ENCODE measurements around the gene MFN2. TPM values are rescaled to one million over a fixed set of nuclear protein-coding genes. Genes with fewer than 3 reads are reported as not detected.

Gene MFN2
- total RNA-seq (10 to 100 TPM; 46.6 to 68.0 (median 53.6) TPM), polyA plus RNA-seq (10 to 100 TPM; 31.2 to 41.9 (median 37.4) TPM)
- long read RNA-seq, donor 1, full-length matches to known transcripts, result 1 of 1 reads
- long read RNA-seq, donor 1, partial matches to known transcripts, result 0 of 1 reads
- long read RNA-seq, donor 1, other reads (novel, unspliced or antisense), result 0 of 1 reads
- long read RNA-seq, donor 2, full-length matches to known transcripts, result 3 of 3 reads
- long read RNA-seq, donor 2, partial matches to known transcripts, result 0 of 3 reads
- long read RNA-seq, donor 2, other reads (novel, unspliced or antisense), result 0 of 3 reads
- long read RNA-seq, donor 3, full-length matches to known transcripts, result 2 of 2 reads
- long read RNA-seq, donor 3, partial matches to known transcripts, result 0 of 2 reads
- long read RNA-seq, donor 3, other reads (novel, unspliced or antisense), result 0 of 2 reads
- long read RNA-seq, donor 4, partial matches to known transcripts, result 5 of 5 reads
- long read RNA-seq, donor 4, other reads (novel, unspliced or antisense), result 0 of 5 reads
- long read RNA-seq, donor 5, full-length matches to known transcripts, result 3 of 42 reads
- long read RNA-seq, donor 5, partial matches to known transcripts, result 39 of 42 reads
- long read RNA-seq, donor 5, other reads (novel, unspliced or antisense), result 0 of 42 reads
- long read RNA-seq, donor 6, result 0 reads
- long read RNA-seq, donor 7, full-length matches to known transcripts, result 2 of 2 reads
- long read RNA-seq, donor 7, partial matches to known transcripts, result 0 of 2 reads
- long read RNA-seq, donor 7, other reads (novel, unspliced or antisense), result 0 of 2 reads
- long read RNA-seq, donor 8, full-length matches to known transcripts, result 2 of 42 reads
- long read RNA-seq, donor 8, partial matches to known transcripts, result 40 of 42 reads
- long read RNA-seq, donor 8, other reads (novel, unspliced or antisense), result 0 of 42 reads
- long read RNA-seq, donor 9, result 0 reads
- long read RNA-seq, donor 10, result 0 reads

DNA sequence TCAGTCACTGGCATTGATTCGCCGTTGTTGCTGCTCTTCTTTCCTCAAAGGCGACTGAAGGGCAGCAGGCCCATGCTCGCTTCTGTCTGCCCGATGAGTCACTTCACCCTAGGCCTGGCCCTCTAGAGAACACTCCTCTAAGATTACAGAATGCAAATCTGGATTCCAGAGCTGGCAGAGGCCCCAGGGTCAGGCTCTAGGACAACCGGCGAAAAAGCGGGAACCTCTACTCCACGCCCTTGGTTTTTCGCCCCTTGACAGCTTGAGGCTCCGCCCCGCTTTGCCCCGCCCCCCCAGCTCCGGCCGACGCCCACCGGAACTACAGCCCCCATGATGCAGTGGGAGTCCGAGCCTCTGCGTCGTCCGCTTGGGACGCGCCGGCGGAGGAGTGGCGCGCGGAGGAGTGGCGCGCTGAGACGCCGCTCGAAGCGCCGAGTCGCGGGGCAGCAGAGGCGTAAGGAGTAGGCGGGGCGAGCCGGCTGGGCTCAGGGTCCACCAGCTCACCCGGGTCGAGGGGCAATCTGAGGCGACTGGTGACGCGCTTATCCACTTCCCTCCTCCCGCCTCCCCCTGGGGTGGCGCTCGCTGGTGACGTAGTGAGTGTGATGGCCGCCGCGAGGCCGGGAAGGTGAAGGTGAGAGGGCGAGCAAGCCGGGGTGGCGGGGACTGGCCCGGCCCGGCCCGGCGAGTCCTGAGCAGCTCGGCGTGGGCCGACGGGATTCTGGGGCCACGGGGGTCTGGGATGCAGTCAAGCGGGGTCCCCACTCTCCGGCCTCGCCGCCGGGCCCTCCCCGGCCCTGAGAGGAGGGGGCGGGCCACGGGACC lies at the start of gene MFN2:
Gene MFN2, plus strand, starts transcription at position 594 of the 825 bp plus-strand sequence. CDS start 8,725 bp downstream, outside the sequence.
- H3K36me3 ChIP-seq, result peaks cover 18 to 49% (median 41%) of the 10 kb centered on the region in 4 donors
- no peaks in the 10 kb centered on the region for H3K9me3 ChIP-seq
- H3K4me1 ChIP-seq, result peaks cover 50 to 61% (median 57%) of the 10 kb centered on the region in 4 donors
- WGBS, 5 donors, result 0 to 1% (median 1%) methylated on average over 8 to 74 of the region's 74 CpGs
- H3K27ac ChIP-seq, result peak within 1 kb of the TSS; percentile 81 to 100 (median 96)
- intact Hi-C loops (cut with DNase I; ENCODE audit: low total_unique reads), result loop anchor here (10.0 kb wide), 1 partner anchor 65 kb away; no protein-coding TSS in a partner anchor
- peak; percentile 95 to 99 for DNase-seq
- H3K4me3 ChIP-seq, result peak within 1 kb of the TSS; percentile 80 to 100 (median 96)
- H3K27me3 ChIP-seq, result no peaks in the 10 kb centered on the region
- TF ChIP-seq, protein P1, sequence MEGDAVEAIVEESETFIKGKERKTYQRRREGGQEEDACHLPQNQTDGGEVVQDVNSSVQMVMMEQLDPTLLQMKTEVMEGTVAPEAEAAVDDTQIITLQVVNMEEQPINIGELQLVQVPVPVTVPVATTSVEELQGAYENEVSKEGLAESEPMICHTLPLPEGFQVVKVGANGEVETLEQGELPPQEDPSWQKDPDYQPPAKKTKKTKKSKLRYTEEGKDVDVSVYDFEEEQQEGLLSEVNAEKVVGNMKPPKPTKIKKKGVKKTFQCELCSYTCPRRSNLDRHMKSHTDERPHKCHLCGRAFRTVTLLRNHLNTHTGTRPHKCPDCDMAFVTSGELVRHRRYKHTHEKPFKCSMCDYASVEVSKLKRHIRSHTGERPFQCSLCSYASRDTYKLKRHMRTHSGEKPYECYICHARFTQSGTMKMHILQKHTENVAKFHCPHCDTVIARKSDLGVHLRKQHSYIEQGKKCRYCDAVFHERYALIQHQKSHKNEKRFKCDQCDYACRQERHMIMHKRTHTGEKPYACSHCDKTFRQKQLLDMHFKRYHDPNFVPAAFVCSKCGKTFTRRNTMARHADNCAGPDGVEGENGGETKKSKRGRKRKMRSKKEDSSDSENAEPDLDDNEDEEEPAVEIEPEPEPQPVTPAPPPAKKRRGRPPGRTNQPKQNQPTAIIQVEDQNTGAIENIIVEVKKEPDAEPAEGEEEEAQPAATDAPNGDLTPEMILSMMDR (IDR thresholded peaks at IDR 0.05), result no peak
- TF ChIP-seq POLR2AphosphoS5 (IDR thresholded peaks at IDR 0.05) (peak; percentile 62 to 93 (median 92)), EP300 (IDR thresholded peaks at IDR 0.05) (peak; percentile 50)

DNA sequence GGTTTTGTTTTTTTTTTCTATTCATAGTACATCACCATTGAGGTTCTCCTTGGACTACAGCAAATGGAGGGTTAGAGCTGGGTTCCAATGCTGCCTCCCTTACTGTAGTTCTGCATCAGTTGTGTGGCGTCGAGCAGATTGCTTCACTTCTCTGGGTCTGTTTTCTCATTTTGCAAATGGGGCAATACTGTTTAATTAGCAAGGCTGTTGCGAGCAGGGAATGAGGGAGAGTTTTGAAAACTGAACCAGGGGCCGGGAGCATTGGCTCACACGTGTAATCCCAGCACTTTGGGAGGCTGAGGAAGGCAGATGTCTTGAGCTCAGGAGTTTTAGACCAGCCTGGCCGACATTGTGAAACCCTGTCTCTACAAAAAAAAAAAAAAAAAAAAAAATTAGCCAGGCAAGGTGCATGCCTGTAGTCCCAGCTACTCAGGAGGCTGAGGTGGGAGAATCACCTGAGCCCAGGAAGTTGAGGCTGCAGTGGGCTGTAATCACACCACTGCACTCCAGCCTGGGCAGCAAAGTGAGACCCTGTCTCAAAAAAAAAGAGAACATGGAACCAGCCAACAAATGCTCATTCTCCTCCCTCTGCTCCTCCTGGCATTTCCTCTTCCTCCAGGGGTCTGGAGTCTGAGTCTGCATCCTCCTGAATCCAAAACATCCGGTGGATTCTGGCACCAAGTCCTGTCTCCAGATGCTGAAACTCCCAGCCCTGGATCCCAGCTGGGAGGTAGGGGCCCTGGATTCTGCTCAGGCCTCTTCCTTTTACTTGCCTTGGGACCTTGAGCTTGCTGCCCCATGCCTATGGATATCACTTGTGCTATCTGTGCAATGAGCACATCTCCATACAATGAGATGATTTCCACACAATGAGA lies 49.4 kb upstream of the MFN2 start:
- Histone ChIP-seq H3K36me3 (no peaks in the 10 kb centered on the region), H3K27ac (peak overlapping the region in 4 of 5 donors; percentile 18 to 58 (median 34))
- peak in 1 of 2 donors; percentile 82 for DNase-seq

DNA sequence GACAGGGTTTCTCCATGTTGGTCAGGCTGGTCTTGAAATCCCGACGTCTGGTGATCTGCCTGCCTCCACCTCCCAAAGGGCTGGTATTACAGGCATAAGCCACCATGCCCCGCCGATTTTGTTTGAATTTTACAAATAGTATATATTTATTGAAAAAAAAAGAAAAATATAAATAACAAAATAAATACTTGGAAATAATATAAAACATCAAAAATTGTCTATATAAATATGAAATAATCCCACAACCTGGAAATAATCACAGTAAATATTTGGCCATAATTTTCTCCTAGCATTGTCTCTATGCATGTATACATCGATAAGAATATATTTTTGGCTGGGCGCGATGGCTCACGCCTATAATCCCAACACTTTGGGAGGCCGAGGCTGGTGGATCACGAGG lies 48.4 kb upstream of the MFN2 start:
- DNase-seq, result no peak
- Histone ChIP-seq H3K36me3 (no peaks in the 10 kb centered on the region), H3K4me3 (no peak overlapping the region), H3K27ac (no peak overlapping the region), H3K4me1 (peaks cover 20 to 58% (median 41%) of the 10 kb centered on the region in 4 donors), H3K27me3 (no peaks in the 10 kb centered on the region), H3K9me3 (no peaks in the 10 kb centered on the region)
- 88 to 93% (median 89%) methylated on average over 10 of the region's 10 CpGs for WGBS, 5 donors
- TF ChIP-seq, protein P1 (IDR thresholded peaks at IDR 0.05), result no peak
- no peak for TF ChIP-seq EP300 (IDR thresholded peaks at IDR 0.05)
- intact Hi-C loops (cut with DNase I; ENCODE audit: low total_unique reads), result no loop called here

More for the DNA sequence above, 49.4 kb upstream of the MFN2 start:
- no peaks in the 10 kb centered on the region for H3K9me3 ChIP-seq
- intact Hi-C loops (cut with DNase I; ENCODE audit: low total_unique reads), result no loop called here
- TF ChIP-seq EP300 (IDR thresholded peaks at IDR 0.05), result no peak
- TF ChIP-seq POLR2A (IDR thresholded peaks at IDR 0.05), result no peak
- TF ChIP-seq POLR2AphosphoS5 (IDR thresholded peaks at IDR 0.05), result no peak
- TF ChIP-seq, protein P1 (IDR thresholded peaks at IDR 0.05), result no peak
- no peaks in the 10 kb centered on the region for H3K27me3 ChIP-seq
- no peak overlapping the region for H3K4me3 ChIP-seq
- H3K4me1 ChIP-seq, result peaks cover 18 to 54% (median 38%) of the 10 kb centered on the region in 4 donors
- 57 to 78% (median 70%) methylated on average over 7 of the region's 7 CpGs for WGBS, 5 donors
